Natural killer cell treated with Interleukin-12 subunit alpha and Interleukin-12 subunit beta and Interleukin-15 and Interleukin-18, amount 100 ng/mL, for 72 hours (primary cell): ENCODE measurements around the gene CASP3. TPM values are rescaled to one million over a fixed set of nuclear protein-coding genes. Genes with fewer than 3 reads are reported as not detected.

Source experiments
- ATAC-seq, 2 donors: fragments of 150-1000 bp; cut with Tn5 transposase in 1 of 2; sonication (Bioruptor Pico), chemical (Tn5 transposase) in 1 of 2; 2 replicates each; pipeline ENCODE4 v1.10.0; 2021
- DNase-seq: peaks from one replicate; pipeline ENCODE4 v3.0.0; 2022; ENCODE audit warnings: low spot score
- H3K27ac Mint-ChIP-seq, 2 donors: 1 replicate in 1 of 2; 2 replicates in 1 of 2; pipeline ENCODE4 v1.8.0; 2022; ENCODE audit warnings: mixed read lengths in 2 of 2, mild to moderate bottlenecking in 1 of 2, moderate library complexity in 1 of 2
- H3K27me3 Mint-ChIP-seq, 2 donors: 1 replicate in 1 of 2; 2 replicates in 1 of 2; pipeline ENCODE4 v1.8.0; 2022; ENCODE audit warnings: mixed read lengths in 2 of 2
- H3K36me3 Mint-ChIP-seq: one replicate; pipeline ENCODE4 v1.8.0; 2022; ENCODE audit warnings: mixed read lengths
- H3K4me1 Mint-ChIP-seq, 2 donors: 1 replicate in 1 of 2; 2 replicates in 1 of 2; pipeline ENCODE4 v1.8.0; 2022; ENCODE audit warnings: low read depth in 2 of 2, mixed read lengths in 2 of 2, mild to moderate bottlenecking in 1 of 2
- H3K4me3 Mint-ChIP-seq: one replicate; pipeline ENCODE4 v1.8.0; 2022; ENCODE audit warnings: mixed read lengths
- H3K9me3 Mint-ChIP-seq: 2 replicates; pipeline ENCODE4 v1.8.0; 2022; ENCODE audit warnings: mixed read lengths
- total RNA-seq, 2 donors: library from RNA; stranded (reverse); gene quantifications; one replicate each; pipeline ENCODE4 v1.2.3, GENCODE V29; 2022

The CASP3 gene
- 10 to 100 TPM; 65.8 to 96.5 TPM for total RNA-seq

DNA sequence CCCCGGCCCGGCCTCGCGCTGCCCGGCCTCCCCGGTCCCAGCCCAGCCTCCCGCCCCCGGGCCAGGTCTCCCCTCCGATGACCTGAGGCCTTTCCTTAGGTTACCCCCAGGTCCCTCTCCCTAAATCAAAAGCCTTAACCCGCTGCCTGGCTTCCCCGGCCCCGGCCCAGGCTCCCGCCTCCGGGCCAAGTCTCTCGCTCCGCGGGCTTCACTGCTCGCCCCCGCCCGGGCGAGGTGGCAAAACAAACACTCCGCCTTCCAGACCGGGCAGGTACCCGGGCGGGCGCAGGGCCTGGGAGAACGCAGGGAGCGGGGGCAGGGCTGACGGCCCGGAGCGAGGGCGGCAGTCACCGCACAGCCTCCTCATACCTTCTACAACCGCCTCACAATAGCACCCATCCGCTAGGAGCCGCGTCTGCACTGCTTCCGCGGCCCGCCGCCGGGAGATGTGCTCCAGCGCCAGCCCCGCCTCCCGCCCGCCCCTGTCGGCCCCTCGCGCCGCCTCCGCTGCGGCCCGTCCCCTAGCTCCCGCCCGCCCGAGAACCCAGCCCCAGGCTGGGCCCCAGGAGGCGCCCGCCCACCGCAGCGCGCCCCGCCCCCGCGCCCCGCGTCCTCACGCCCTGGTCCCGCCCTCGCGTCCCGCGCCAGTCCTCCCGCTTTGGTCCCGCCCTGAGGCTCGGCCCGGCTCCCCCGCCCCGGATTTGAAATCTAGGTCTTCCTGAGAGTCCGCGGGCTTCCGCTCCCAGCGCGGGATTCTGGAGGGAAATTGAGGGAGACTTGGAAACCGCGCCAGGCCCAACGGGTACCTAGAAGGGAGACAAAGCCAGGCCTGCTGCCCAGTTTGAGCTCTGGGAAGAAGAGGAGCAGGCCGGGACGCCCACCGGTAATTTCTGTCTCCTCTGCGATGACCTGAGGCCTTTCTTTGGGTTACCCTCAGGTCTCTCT is at the start of gene CASP3, which contains the start of gene PRIMPOL:
Gene CASP3 (minus strand): TSS at position 422 of the 945 bp plus-strand sequence. CDS start 10,994 bp downstream, outside the sequence.
Gene PRIMPOL (plus strand): TSS at position 713 of the 945 bp plus-strand sequence. CDS start 7,403 bp downstream, outside the sequence.
- H3K27me3 Mint-ChIP-seq = no peaks in the 10 kb centered on the region
- H3K36me3 Mint-ChIP-seq = peaks cover 34% of the 10 kb centered on the region
- H3K4me3 Mint-ChIP-seq = peak within 1 kb of the TSS; percentile 100
- peak; percentile 96 to 97 for ATAC-seq
- DNase-seq = peak; percentile 98
- no peaks in the 10 kb centered on the region for H3K9me3 Mint-ChIP-seq
- H3K27ac Mint-ChIP-seq = peak within 1 kb of the TSS; percentile 97 to 98
- peaks cover 63 to 70% of the 10 kb centered on the region in 2 donors for H3K4me1 Mint-ChIP-seq

DNA sequence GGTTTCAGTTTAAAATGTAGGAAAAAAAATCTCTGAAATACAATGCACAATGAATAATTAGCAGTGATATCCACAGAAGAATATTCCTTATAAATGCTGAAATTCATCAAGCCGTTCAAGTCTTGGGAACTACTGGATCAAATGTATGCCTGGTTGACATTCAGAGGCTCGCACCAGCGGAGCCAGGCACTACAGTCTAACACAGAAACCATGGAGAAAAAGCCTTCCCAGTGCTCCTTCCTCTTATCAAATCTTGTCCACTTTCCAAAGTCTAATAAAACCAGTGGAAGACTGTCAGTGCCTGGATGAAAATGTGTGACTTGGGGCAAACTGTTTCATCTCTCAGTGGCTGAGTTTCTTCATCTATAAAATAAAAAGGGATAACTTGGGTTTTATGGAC is 48.7 kb upstream of the CASP3 start:
- Mint-ChIP-seq H3K27ac (no peak overlapping the region), H3K27me3 (no peaks in the 10 kb centered on the region), H3K9me3 (no peaks in the 10 kb centered on the region), H3K36me3 (peaks cover 14% of the 10 kb centered on the region), H3K4me1 (no peaks in the 10 kb centered on the region), H3K4me3 (no peak overlapping the region)
- no peak for ATAC-seq
- DNase-seq = no peak

DNA sequence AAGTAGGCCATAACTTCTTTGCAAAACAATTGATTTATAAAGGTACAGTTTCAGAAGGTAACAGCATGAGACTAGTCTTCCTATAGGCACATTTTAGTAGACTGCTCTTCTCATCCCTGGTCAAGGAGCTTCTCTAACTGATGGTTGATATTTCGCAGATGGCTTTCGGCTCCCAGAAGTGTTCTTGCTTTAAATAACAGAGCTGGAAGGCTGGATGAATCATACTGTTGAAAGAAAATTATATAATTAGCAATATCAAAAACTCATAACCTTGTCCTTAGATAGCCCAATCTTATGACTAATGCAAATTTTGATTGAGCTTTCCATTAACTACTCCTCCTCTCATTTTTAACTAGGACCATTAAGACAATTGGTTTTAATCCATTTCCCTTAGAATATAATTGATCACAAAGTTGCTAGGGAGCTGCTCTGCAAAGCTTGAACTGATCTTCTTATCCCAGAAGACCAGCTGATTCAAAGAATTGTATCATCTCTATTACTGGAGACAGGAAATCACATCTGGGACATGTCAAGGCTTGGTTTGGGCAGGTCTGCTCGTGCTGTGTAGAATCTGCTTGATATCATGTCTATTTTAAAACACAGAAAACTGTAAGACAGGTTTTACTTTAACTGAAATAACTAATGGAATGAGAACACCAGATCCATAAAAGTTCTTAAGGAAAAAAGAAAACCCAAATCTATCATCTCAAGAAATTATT is 46.1 kb upstream of the CASP3 start:
- H3K9me3 Mint-ChIP-seq = no peaks in the 10 kb centered on the region
- ATAC-seq = no peak
- no peaks in the 10 kb centered on the region for H3K4me1 Mint-ChIP-seq

DNA sequence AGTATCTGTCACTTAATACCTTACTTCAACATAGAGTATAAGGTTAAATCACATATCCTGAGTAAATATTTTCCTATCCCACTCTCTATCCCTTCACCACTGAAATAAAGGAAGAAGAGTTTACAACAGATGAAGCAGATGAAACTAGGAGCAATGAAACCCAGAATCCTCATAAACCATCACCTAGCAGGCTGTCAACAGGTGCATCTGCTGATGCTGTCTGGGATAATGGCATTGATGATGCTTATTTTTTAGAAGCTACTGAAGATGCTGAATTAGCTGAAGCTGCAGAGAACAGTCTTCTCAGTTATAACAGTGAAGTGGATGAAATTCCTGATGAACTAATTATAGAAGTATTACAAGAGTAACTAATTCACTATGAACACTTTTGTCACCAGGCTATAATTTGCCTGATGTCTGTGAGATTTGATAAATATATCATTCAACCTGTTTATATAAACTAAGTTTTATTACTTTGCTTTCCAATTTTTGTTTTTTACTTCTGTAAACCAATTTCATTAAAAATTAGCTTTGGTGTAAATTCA is 45.2 kb upstream of the CASP3 start:
- no peak overlapping the region for H3K27ac Mint-ChIP-seq
- no peak for DNase-seq
- H3K4me1 Mint-ChIP-seq = no peaks in the 10 kb centered on the region
- H3K36me3 Mint-ChIP-seq = peaks cover 14% of the 10 kb centered on the region
- no peaks in the 10 kb centered on the region for H3K9me3 Mint-ChIP-seq
- no peak for ATAC-seq
- H3K27me3 Mint-ChIP-seq = no peaks in the 10 kb centered on the region
- H3K4me3 Mint-ChIP-seq = no peak overlapping the region

More for the DNA sequence above, 46.1 kb upstream of the CASP3 start:
- no peaks in the 10 kb centered on the region for H3K27me3 Mint-ChIP-seq
- H3K4me3 Mint-ChIP-seq = no peak overlapping the region
- H3K36me3 Mint-ChIP-seq = peaks cover 14% of the 10 kb centered on the region
- peak overlapping the region in 1 of 2 donors; percentile 11 for H3K27ac Mint-ChIP-seq
- no peak for DNase-seq

DNA sequence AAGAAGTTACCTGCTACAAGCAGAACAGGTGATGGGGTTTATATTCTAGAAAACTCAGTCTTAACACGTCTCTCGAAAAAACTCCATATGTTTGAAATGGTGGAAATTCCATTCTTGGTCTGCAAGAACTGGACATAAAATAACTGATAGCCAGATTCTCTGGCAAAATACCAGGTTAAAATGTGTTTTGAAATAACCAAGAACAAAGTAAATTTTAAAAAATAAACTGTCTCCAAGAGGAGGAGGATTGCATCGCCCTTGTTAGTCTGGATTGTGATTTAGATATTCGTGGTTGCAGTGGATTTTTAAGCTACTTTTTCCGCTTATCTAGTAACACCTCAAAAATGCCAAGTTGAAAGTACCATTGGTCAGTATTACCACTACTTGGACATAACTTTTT is 43.8 kb upstream of the CASP3 start:
- DNase-seq (no peak), ATAC-seq (no peak)
- H3K4me1 Mint-ChIP-seq = no peaks in the 10 kb centered on the region
- H3K4me3 Mint-ChIP-seq = no peak overlapping the region
- H3K36me3 Mint-ChIP-seq = peaks cover 14% of the 10 kb centered on the region
- peak overlapping the region in 1 of 2 donors; percentile 18 for H3K27ac Mint-ChIP-seq
- no peaks in the 10 kb centered on the region for H3K27me3 Mint-ChIP-seq
- H3K9me3 Mint-ChIP-seq = no peaks in the 10 kb centered on the region

DNA sequence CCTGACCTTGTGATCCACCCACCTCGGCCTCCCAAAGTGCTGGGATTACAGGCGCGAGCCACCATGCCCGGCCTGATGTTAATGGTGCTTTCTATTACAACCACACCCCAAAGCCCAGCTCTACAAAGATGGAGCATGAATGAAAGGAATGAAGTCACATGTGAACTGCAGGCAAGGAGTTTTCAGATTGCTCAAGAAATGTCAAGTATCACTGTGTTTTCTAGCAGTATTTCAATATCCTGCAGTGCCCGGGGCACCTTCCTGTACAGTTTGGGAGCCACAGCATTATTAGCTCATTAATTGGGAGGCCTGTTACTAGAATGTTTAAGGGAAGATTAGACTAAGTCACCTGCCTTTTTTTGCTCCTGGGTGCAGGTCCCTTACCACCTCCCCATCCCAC is 40.4 kb upstream of the CASP3 start:
- no peaks in the 10 kb centered on the region for H3K9me3 Mint-ChIP-seq
- H3K27ac Mint-ChIP-seq = peak overlapping the region in 1 of 2 donors; percentile 53
- no peaks in the 10 kb centered on the region for H3K27me3 Mint-ChIP-seq
- ATAC-seq (no peak), DNase-seq (no peak)
- peaks cover 5% of the 10 kb centered on the region for H3K36me3 Mint-ChIP-seq
- H3K4me1 Mint-ChIP-seq = peaks cover 3 to 8% of the 10 kb centered on the region in 2 donors
- H3K4me3 Mint-ChIP-seq = no peak overlapping the region

DNA sequence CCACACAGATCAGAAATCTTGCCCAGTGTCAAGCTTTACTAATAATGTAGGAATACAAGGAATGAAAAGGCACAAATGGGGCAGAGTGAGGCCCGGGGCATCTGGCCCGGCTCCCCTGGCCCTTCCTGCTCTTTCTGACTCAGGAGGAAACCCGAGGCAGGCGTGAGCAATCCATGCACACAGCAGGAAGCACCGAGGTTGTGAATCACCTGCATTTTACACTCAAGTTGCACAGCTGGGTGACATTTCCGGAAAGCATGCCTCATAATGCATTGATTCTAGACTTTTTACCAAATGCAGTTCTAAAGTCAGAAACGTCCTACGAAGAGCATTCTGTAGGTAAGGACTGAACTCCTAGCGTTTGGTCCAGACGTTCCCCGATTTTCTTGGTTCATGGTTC is 39.2 kb upstream of the CASP3 start:
- H3K27me3 Mint-ChIP-seq = no peaks in the 10 kb centered on the region
- no peaks in the 10 kb centered on the region for H3K9me3 Mint-ChIP-seq
- peaks cover 6 to 14% of the 10 kb centered on the region in 2 donors for H3K4me1 Mint-ChIP-seq
- DNase-seq = no peak
- H3K27ac Mint-ChIP-seq = no peak overlapping the region
- peaks cover 1% of the 10 kb centered on the region for H3K36me3 Mint-ChIP-seq
- H3K4me3 Mint-ChIP-seq = no peak overlapping the region
- peak in 1 of 2 donors; percentile 59 for ATAC-seq

DNA sequence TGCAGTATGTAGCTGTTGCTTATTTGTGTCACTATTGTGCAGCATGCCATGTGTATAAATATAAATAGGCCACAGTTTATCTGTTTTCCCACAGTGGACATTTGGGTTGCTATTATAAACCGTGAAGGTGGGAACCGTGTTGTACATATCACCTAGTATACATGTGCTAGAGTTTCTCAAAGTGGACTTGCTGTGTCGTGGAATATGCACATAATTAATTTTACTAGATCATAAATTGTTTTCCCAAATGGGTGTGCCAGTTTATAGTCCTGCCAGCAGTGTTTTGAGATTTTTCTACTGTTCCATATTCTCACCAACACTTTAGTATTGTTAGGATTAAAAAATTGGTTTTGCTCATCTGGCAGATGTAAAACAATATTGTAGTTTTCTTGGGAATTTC is 38.8 kb upstream of the CASP3 start:
- H3K9me3 Mint-ChIP-seq = no peaks in the 10 kb centered on the region
- no peaks in the 10 kb centered on the region for H3K27me3 Mint-ChIP-seq
- no peaks in the 10 kb centered on the region for H3K36me3 Mint-ChIP-seq
- H3K4me3 Mint-ChIP-seq = no peak overlapping the region
- DNase-seq (no peak), ATAC-seq (no peak)
- H3K27ac Mint-ChIP-seq = peak overlapping the region in 1 of 2 donors; percentile 22
- H3K4me1 Mint-ChIP-seq = peaks cover 6 to 14% of the 10 kb centered on the region in 2 donors

DNA sequence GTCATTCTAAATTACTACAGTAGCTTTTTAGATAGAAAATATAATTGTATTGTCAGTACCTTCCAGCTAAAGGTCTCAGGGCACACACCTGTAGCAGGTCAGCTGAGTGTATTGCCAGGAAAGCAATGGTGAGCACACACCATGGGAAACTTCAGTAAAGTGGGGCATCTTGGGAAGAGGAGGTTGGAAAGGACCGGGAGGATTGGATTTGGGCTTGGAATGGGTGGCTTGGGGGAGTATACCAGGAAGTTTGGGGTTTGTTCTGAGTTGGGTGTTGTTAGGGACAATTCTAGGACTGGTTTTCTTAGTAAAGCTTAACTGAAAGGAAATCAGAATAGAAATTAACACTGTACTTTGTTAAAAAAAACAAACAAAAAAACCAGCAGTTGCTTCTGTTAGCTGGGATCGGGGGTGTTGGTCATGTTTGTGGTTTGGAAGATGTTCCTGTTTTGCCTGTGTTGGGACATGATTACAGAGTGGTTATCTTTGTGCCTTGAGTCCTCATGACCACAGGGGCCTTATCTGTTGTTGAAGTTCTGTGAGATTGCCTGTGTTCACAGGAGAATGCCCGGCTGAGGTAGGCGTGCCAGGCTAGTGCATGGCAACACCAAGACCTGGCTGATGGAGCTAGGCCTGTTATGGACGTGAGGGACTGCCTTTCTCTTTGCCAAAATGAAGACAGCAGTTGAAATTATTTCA is 35.4 kb upstream of the CASP3 start:
- H3K36me3 Mint-ChIP-seq = no peaks in the 10 kb centered on the region
- peak overlapping the region; percentile 25 to 67 for H3K27ac Mint-ChIP-seq
- ATAC-seq = peak; percentile 53 to 72
- DNase-seq = no peak
- peaks cover 6 to 14% of the 10 kb centered on the region in 2 donors for H3K4me1 Mint-ChIP-seq
- no peaks in the 10 kb centered on the region for H3K9me3 Mint-ChIP-seq
- H3K27me3 Mint-ChIP-seq = no peaks in the 10 kb centered on the region
- no peak overlapping the region for H3K4me3 Mint-ChIP-seq

DNA sequence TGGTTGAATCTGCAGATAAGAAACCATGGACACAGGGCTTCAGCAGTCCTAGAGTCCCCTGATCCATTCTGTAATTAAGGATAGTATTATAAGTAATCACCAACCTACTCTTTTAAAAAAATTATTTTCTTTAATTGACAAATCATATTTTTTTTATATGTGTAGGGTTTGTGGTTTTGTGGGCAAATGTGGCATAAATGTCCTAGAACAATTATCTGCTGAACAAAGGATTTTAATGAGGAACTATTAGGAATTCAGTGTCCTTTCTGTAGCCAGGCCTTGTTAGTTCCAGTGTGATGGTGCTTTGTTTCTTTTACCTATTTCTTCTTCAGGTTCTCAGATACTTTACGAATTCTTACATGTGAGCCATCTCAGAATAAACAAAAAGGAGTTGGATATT is 32.7 kb upstream of the CASP3 start:
- Mint-ChIP-seq H3K9me3 (no peaks in the 10 kb centered on the region), H3K36me3 (no peaks in the 10 kb centered on the region), H3K4me3 (no peak overlapping the region), H3K27me3 (no peaks in the 10 kb centered on the region), H3K4me1 (peaks cover 9 to 17% of the 10 kb centered on the region in 2 donors), H3K27ac (no peak overlapping the region)
- no peak for ATAC-seq
- no peak for DNase-seq

DNA sequence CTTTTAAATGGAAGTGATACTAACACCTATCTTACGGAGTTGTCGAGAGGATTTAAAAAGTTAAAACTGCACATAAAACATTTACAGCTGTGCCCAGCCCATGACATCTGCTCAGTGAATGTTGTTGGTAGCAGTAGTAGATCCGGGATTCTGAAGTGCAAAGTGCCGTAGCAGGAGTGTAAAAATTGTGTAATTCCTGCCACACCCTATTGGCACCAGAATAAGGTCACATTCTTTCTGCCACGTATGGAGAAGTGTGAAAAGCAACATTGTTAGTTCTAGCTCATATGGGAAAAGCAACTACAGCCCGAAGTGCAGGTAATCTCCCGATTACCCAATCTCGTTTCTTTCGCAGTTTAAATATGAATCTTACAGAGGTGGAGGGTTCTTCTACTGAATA is 31.5 kb upstream of the CASP3 start:
- Mint-ChIP-seq H3K4me3 (no peak overlapping the region), H3K9me3 (no peaks in the 10 kb centered on the region), H3K27ac (no peak overlapping the region), H3K36me3 (no peaks in the 10 kb centered on the region), H3K4me1 (peaks cover 9 to 19% of the 10 kb centered on the region in 2 donors), H3K27me3 (no peaks in the 10 kb centered on the region)
- ATAC-seq = no peak
- DNase-seq = no peak

DNA sequence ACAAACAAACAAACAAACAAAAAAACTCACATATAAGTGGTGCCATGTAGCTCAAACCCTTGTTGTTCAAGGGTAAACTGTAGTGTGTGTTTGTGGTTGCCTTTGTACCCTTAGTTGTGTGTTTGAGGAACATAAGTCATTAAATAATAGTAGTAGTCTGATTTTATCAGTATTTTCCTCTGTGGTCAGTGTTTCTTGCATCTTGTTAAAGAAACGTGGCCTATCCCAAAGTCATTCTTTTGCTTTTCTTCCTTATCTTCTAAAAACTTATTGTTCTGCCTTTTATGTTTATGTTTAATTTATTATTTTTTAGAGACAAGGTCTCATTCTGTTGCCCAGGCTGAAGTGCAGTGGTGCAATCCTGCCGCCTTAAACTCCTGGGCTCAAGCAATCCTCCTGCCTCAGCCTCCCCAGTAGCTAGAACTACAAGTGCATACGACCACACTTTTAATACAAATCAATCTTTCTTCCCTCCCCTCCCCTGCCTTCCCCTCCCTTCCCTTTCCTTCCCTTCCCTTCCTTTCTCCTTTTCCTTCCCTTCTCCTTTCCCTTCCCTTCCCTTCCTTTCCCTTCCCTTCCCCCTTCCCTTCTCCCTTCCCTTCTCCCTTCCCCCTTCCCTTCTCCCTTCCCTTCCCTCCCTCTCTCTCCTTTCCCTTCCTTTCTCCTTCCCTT is 26.7 kb upstream of the CASP3 start:
- no peaks in the 10 kb centered on the region for H3K9me3 Mint-ChIP-seq

DNA sequence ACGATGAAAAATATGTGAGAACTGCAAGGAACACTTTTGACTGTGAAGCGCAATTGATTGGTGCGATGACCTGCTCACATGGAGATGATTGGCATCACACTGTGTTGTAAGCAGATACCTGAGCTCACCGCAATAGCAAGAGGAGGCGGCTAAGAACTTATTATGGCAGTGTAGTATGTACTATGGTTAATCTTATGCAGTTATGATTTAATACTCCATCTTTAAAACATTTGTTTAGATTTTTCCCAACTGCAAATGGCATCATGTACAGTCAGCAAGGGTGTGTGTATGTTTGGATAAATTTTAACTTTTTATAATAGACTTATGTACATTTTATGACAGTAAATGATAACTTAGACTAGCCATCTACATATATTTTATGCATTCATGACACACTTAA is 25.8 kb upstream of the CASP3 start:
- Mint-ChIP-seq H3K27me3 (no peaks in the 10 kb centered on the region), H3K27ac (peak overlapping the region in 1 of 2 donors; percentile 67), H3K4me3 (no peak overlapping the region), H3K4me1 (peaks cover 7 to 8% of the 10 kb centered on the region in 2 donors), H3K36me3 (peaks cover 5% of the 10 kb centered on the region), H3K9me3 (no peaks in the 10 kb centered on the region)
- no peak for DNase-seq
- ATAC-seq = no peak

More for the DNA sequence above, 26.7 kb upstream of the CASP3 start:
- no peaks in the 10 kb centered on the region for H3K27me3 Mint-ChIP-seq
- DNase-seq (no peak), ATAC-seq (no peak)
- no peak overlapping the region for H3K4me3 Mint-ChIP-seq
- peaks cover 5% of the 10 kb centered on the region for H3K36me3 Mint-ChIP-seq
- peaks cover 5 to 8% of the 10 kb centered on the region in 2 donors for H3K4me1 Mint-ChIP-seq
- no peak overlapping the region for H3K27ac Mint-ChIP-seq
